GM12874 (cell line): ENCODE measurements around the gene PPFIA2.

ENCODE experiments used
- TF ChIP-seq, protein P1 (sequence below): IDR thresholded peaks from 2 replicates; pipeline ENCODE4 v1.5.1; 2011; ENCODE audit warnings: low read depth, mild to moderate bottlenecking, control low read depth, low read length, moderate library complexity; ENCODE audit not compliant: insufficient read depth

PPFIA2 gene

DNA sequence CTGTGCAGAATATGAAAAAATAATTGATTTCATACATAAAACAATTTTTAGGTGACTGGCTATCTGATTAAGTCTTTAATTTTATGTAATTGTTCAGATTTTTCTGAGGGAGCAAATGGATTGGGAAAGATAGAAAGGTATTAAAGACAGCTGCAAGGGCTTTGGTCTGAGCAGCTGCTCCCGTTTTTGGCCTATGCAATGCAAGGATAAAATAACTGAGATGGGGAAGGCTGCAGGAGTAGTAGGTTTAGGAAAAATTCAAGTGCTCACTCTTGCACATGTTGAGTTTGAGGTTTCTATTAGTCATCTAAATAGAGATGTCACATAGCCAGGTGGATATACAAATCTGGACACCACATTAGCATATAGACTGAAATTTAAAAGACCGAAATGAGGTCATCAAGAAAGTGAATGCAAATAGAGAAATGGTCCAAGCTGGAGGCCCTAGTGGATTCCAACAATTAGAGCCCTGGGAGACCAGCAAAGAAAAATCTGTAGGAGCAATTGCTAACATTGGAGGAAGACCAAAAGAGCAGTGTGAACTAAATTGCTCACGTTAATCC lies 144.0 kb downstream of the PPFIA2 start:
- TF ChIP-seq, protein P1, sequence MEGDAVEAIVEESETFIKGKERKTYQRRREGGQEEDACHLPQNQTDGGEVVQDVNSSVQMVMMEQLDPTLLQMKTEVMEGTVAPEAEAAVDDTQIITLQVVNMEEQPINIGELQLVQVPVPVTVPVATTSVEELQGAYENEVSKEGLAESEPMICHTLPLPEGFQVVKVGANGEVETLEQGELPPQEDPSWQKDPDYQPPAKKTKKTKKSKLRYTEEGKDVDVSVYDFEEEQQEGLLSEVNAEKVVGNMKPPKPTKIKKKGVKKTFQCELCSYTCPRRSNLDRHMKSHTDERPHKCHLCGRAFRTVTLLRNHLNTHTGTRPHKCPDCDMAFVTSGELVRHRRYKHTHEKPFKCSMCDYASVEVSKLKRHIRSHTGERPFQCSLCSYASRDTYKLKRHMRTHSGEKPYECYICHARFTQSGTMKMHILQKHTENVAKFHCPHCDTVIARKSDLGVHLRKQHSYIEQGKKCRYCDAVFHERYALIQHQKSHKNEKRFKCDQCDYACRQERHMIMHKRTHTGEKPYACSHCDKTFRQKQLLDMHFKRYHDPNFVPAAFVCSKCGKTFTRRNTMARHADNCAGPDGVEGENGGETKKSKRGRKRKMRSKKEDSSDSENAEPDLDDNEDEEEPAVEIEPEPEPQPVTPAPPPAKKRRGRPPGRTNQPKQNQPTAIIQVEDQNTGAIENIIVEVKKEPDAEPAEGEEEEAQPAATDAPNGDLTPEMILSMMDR, result no peak

DNA sequence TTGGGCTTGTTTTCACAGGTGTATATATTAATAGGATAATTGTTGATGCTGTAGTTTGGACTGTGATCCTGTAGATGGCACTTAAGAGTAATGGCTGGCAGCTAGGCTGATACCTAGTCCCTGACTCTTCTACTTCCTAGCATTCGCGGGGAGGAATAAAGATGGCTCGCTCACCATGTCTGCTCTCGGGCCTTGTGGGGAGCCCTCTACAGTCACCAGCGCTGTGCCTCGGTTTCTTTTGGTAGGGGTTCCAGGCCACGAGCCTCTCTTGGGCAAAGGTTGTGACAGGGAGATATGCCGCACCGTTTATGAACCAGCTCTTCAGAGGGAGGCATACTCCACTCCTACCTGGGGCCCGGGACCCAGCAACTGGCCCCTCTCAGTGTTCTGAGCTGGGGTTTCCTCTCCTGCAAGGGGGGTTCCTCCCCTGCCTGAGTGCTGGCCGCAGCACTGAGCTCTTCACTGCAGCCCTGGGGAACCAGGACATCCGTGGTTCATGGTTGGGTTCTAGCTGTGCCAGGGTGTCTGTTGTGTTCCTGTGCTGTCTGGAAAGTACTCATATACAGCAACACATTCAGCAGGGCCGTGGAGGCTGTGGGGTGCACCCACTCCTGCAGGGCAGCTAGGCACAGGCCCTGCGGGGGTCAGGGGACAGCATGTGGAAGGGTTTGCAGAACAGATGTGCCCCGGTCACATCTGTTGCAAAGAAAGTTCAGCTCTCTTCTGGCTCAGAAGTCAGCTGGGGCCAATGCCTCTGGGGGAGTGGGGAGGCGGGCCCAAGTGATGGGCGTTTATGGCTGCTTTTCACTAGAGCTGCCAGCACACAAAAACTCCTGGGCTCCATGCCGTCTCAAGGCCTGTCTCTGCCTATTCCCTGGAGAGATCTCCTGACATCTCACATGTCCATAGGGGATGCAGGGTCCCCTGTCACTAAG lies 147.9 kb downstream of the PPFIA2 start:
- TF ChIP-seq, protein P1, result peak; percentile 36

DNA sequence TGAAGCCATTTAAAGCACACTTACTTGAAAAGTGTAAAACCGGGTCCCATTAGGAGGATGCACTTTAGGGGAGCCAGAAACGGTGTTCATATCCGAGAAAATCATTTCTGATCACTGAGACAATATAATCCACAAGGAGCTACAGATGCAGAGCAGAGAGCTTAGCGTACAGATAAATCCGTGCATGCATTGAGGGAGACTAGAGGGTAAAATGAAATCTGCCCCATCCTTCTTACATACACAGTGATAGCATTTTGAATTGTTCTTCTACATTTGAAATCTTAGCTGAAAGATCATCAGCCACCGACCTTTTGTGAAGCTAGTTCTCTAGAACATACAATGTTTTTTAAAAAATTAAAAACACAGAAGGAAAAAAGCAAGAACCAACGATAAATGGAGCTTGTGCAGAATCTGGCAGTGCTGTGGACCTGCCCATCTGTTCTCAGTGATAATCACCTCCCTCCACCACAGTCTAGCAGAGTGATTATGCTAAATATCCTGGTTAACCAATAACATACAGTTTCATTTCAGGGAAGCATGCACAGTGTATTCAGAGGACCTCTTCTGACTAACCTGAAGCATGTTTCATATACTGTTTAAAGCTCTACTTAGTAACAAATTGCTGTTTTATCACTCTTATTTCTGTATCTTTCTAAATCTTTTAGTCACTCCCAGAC lies 161.1 kb downstream of the PPFIA2 start:
- TF ChIP-seq, protein P1, result no peak

DNA sequence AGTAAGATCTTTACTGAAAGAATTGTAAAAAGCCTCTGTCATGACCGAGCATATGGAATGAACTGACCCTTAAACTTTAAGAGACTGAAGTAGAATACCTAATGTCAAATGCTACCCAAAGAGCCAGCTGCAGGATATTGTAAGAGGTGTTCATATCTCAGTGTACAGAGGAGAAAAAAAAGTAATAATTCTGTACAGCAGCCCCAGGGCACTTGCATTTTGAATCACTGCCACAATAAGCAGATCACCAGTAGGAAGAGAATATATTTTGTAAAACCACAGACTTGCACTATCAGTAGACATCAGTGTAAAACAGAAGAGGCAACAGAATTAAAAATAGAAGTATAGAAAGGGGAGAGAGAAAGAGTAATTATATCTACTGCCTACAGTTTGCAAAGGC lies 162.6 kb downstream of the PPFIA2 start:
- TF ChIP-seq, protein P1, result no peak

DNA sequence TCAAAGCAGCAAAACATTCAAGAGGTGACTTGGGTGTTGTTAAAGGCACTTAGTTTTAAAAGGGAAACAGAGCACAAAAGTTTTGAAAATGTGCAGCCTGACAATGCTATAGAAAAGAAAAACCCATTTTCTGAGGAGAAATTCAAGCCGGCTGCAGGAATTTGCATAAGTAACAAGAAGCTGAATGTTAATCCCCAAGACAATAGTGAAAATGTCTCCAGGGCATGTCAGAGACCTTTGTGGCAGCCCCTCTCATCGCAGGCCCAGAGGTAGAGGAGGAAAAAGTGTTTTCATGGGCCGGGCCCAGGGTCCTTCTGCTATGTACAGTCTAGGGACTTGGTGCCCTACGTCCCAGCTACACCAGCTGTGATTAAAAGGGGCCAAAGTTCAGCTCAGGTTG lies 167.9 kb downstream of the PPFIA2 start:
- TF ChIP-seq, protein P1, result no peak

DNA sequence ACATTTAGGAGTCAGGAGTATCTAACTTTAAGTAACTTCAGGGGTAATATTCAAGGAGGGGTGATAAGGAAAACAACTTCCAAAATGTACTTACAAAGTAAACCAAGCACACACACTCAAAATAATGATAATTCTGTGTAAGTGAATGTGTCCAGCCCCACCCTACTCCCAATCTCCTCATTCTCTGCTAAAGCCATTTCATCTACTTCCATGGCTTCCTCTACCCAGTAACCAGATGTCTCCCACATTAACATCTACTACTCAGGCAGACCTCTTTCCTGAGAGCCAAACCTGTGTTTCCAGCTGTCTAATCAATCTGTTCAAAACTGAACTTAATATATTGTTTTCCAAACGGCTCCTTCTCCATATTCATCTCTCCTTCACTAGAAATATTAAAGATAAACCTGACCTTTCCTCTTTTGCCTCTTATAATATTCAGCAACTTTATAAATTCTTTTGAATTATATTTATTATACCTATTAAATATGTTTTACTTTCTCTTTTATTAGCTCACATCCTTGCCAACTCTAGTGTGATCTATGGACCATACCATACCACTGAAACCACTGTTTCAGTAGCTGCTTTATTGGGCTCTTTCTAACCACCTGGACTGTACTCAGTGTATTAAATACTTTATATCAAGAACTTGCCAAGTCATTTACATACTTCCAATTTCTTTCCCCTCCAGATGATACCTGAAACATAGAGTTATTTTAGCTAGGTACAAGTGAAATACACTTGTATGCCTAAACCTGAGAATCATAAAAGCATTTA lies 170.7 kb downstream of the PPFIA2 start:
- TF ChIP-seq, protein P1, result no peak
